H1 (cell line): ENCODE measurements around the gene RAB3D. TPM values are rescaled to one million over a fixed set of nuclear protein-coding genes. Genes with fewer than 3 reads are reported as not detected.

Experiments used
- CTCF ChIA-PET: fragments of 300-600 bp; sonication (Branson Sonifier 250); formaldehyde crosslinking; loops from one replicate; lab custom pipeline; 2021; ENCODE audit not compliant: partially characterized antibody; lab: Charles Lee
- POLR2A ChIA-PET: fragments of 300-600 bp; sonication (Branson Sonifier 250); formaldehyde crosslinking; loops from one replicate; lab custom pipeline; 2021; ENCODE audit warnings: inconsistent platforms; ENCODE audit not compliant: partially characterized antibody; lab: Charles Lee
- DNase-seq, 2 experiments: peaks; one replicate each; pipeline versions ENCODE4 v3.0.0 to v3.0.0-alpha.2; 2010 to 2022; ENCODE audit warnings: low spot score in 2 of 2, low read depth in 1 of 2, mixed read lengths in 1 of 2
- FAIRE-seq: peaks from 2 replicates; lab custom pipeline; 2011; peaks lifted over from hg19 to GRCh38; lab: Jason Lieb, UNC
- H2AFZ ChIP-seq: 2 replicates; pipeline ENCODE4 v1.8.1; 2012; ENCODE audit warnings: low read length, inconsistent platforms
- H2AK5ac ChIP-seq: 2 replicates; pipeline ENCODE4 v1.6.1; 2013; ENCODE audit warnings: low read depth, low read length
- H2BK120ac ChIP-seq: replicated peaks from 2 replicates; pipeline ENCODE3; 2013; ENCODE audit warnings: low read depth, low read length, inconsistent platforms
- H2BK12ac ChIP-seq: 2 replicates; pipeline ENCODE4 v1.6.1; 2013; ENCODE audit warnings: low read depth, low read length
- H2BK15ac ChIP-seq: 2 replicates; pipeline ENCODE4 v1.6.1; 2013; ENCODE audit warnings: low read length
- H2BK20ac ChIP-seq: 2 replicates; pipeline ENCODE4 v1.6.1; 2013; ENCODE audit warnings: low read length
- H2BK5ac ChIP-seq: 2 replicates; pipeline ENCODE4 v1.6.1; 2013; ENCODE audit warnings: low read depth, low read length
- H3K14ac ChIP-seq: 2 replicates; pipeline ENCODE4 v1.6.1; 2013; ENCODE audit warnings: inconsistent platforms; ENCODE audit not compliant: insufficient read length
- H3K18ac ChIP-seq: 2 replicates; pipeline ENCODE4 v1.6.1; 2013; ENCODE audit warnings: low read length; ENCODE audit errors: extremely low read depth
- H3K23ac ChIP-seq: 2 replicates; pipeline ENCODE4 v1.6.1; 2013; ENCODE audit warnings: inconsistent platforms; ENCODE audit not compliant: insufficient read length
- H3K23me2 ChIP-seq: 2 replicates; pipeline ENCODE4 v1.6.1; 2013; ENCODE audit warnings: low read depth, low read length
- H3K27ac ChIP-seq: 2 replicates; pipeline ENCODE4 v1.6.1; 2011; ENCODE audit warnings: low read depth, low read length, inconsistent platforms
- H3K27me3 ChIP-seq, 4 experiments: replicated peaks in 1 of 4; 1 replicate in 1 of 4; 2 replicates in 3 of 4; pipeline versions ENCODE4 v1.6.1 to v1.8.1; 2011 to 2013; ENCODE audit warnings: low read length in 3 of 4, mild to moderate bottlenecking in 3 of 4, inconsistent platforms in 2 of 4, mixed read lengths in 2 of 4, moderate library complexity in 1 of 4; ENCODE audit not compliant: control insufficient read depth in 3 of 4, insufficient read depth in 3 of 4; ENCODE audit errors: extremely low read depth in 1 of 4
- H3K36me3 ChIP-seq, 4 experiments: 2 replicates each; pipeline versions ENCODE4 v1.6.1 to v1.8.1; 2011 to 2013; ENCODE audit warnings: mild to moderate bottlenecking in 4 of 4, low read length in 3 of 4, moderate library complexity in 2 of 4, control low read depth in 1 of 4, inconsistent platforms in 1 of 4; ENCODE audit not compliant: insufficient read depth in 4 of 4, control insufficient read depth in 2 of 4
- H3K4ac ChIP-seq: replicated peaks from 2 replicates; pipeline ENCODE3; 2013; ENCODE audit warnings: low read length, low read depth, mixed read lengths, inconsistent platforms; ENCODE audit not compliant: insufficient read length
- H3K4me1 ChIP-seq, 4 experiments: replicated peaks in 1 of 4; 1 replicate in 1 of 4; 2 replicates in 3 of 4; pipeline versions ENCODE4 v1.6.1 to v1.8.1; 2011 to 2013; ENCODE audit warnings: low read length in 3 of 4, inconsistent platforms in 2 of 4, mixed read lengths in 1 of 4; ENCODE audit not compliant: insufficient read depth in 4 of 4, control insufficient read depth in 3 of 4
- H3K4me2 ChIP-seq, 2 experiments: 2 replicates each; pipeline versions ENCODE4 v1.6.1 to v1.8.1; 2011 to 2013; ENCODE audit warnings: low read depth in 2 of 2, low read length in 2 of 2, control low read depth in 1 of 2, inconsistent platforms in 1 of 2, mild to moderate bottlenecking in 1 of 2; ENCODE audit not compliant: insufficient read depth in 1 of 2
- H3K4me3 ChIP-seq, 4 experiments: fragments of 200-600, 300-600 bp in 1 of 4; sonication (generic), shearing (Covaris generic), sonication (Bioruptor Twin) in 1 of 4; 2 replicates each; pipeline versions ENCODE4 v1.5.1 to v1.8.1; 2011 to 2016; ENCODE audit warnings: low read length in 4 of 4, low read depth in 3 of 4, control low read depth in 2 of 4, inconsistent platforms in 2 of 4, mild to moderate bottlenecking in 2 of 4, mixed read lengths in 1 of 4, moderate library complexity in 1 of 4; ENCODE audit not compliant: insufficient read depth in 2 of 4; ENCODE audit errors: extremely low read depth in 1 of 4
- H3K56ac ChIP-seq: replicated peaks from 2 replicates; pipeline ENCODE3; 2013; ENCODE audit warnings: low read depth, mild to moderate bottlenecking, mixed read lengths, low read length, inconsistent platforms; ENCODE audit not compliant: insufficient read length
- H3K79me1 ChIP-seq: 2 replicates; pipeline ENCODE4 v1.6.1; 2013; ENCODE audit warnings: low read depth, low read length, control low read depth
- H3K79me2 ChIP-seq, 2 experiments: 2 replicates each; pipeline versions ENCODE4 v1.6.1 to v1.8.1; 2012 to 2013; ENCODE audit warnings: low read length in 2 of 2, mild to moderate bottlenecking in 2 of 2, inconsistent platforms in 1 of 2; ENCODE audit not compliant: insufficient read depth in 2 of 2, control insufficient read depth in 1 of 2
- H3K9ac ChIP-seq, 4 experiments: replicated peaks in 1 of 4; 1 replicate in 1 of 4; 2 replicates in 3 of 4; pipeline versions ENCODE4 v1.6.1 to v1.8.1; 2011 to 2013; ENCODE audit warnings: low read depth in 3 of 4, low read length in 3 of 4, control low read depth in 2 of 4, mild to moderate bottlenecking in 2 of 4, moderate library complexity in 2 of 4, inconsistent platforms in 1 of 4; ENCODE audit errors: extremely low read depth in 1 of 4
- H3K9me3 ChIP-seq, 2 experiments: 2 replicates each; pipeline versions ENCODE4 v1.6.1 to v1.8.1; 2012 to 2013; ENCODE audit warnings: mild to moderate bottlenecking in 2 of 2, moderate library complexity in 2 of 2, control low read depth in 1 of 2, inconsistent platforms in 1 of 2, low read depth in 1 of 2, low read length in 1 of 2, mixed read lengths in 1 of 2; ENCODE audit not compliant: insufficient read depth in 2 of 2
- H4K20me1 ChIP-seq, 2 experiments: replicated peaks in 1 of 2; 2 replicates each; pipeline versions ENCODE3 to v1.8.1; 2011 to 2013; ENCODE audit warnings: inconsistent platforms in 2 of 2, low read length in 2 of 2, mild to moderate bottlenecking in 1 of 2; ENCODE audit not compliant: insufficient read depth in 2 of 2, control insufficient read depth in 1 of 2
- H4K5ac ChIP-seq: 2 replicates; pipeline ENCODE4 v1.6.1; 2013; ENCODE audit warnings: low read length, low read depth, mixed read lengths, inconsistent platforms; ENCODE audit not compliant: insufficient read length
- H4K8ac ChIP-seq: 2 replicates; pipeline ENCODE4 v1.8.0; 2013; ENCODE audit warnings: mild to moderate bottlenecking, moderate library complexity, low read length, inconsistent platforms; ENCODE audit not compliant: insufficient read depth; ENCODE audit errors: extremely low read depth
- H4K91ac ChIP-seq: replicated peaks from 2 replicates; pipeline ENCODE3; 2013; ENCODE audit warnings: low read length, mixed read lengths, inconsistent platforms; ENCODE audit not compliant: insufficient read length
- E2F6 ChIP-seq: IDR thresholded peaks from 2 replicates; pipeline ENCODE4 v1.6.1; 2012; ENCODE audit warnings: inconsistent platforms
- TBP ChIP-seq: IDR thresholded peaks from 2 replicates; pipeline ENCODE4 v1.6.1; 2011; ENCODE audit warnings: low read depth, low read length, improper control_type of control experiment
- WGBS, 2 experiments: shearing (Covaris generic) in 1 of 2; methylation state at CpG; one replicate each; pipeline versions ENCODE4 v1.1.6 to v1.1.7; 2013 to 2015; ENCODE audit warnings: low lambda C conversion rate in 2 of 2, mixed read lengths in 2 of 2, inconsistent platforms in 1 of 2, low coverage in 1 of 2, missing lambda C conversion rate in 1 of 2; ENCODE audit not compliant: insufficient replicate concordance in 2 of 2, insufficient coverage in 1 of 2, insufficient read length in 1 of 2; ENCODE audit errors: extremely low coverage in 1 of 2, missing lambda C conversion rate in 1 of 2; 5-methylcytosine and 5-hydroxymethylcytosine counted together
- polyA plus RNA-seq, 7 experiments: library from polyadenylated mRNA; depleted of rRNA in 3 of 7; stranded (reverse) in 5 of 7; unstranded in 2 of 7; fragments of >200 nt in 5 of 7; fragments of 200-250 nt in 2 of 7; gene quantifications; 1 replicate in 5 of 7; 2 replicates in 1 of 7; 4 replicates in 1 of 7; pipeline versions ENCODE4 v1.2.1 to v1.2.3, GENCODE V29; 2011 to 2013; ENCODE audit warnings: missing spikeins in 2 of 7, mixed read lengths in 2 of 7
- total RNA-seq: library from RNA; stranded (reverse); fragmentation: NEBNext Ultra II Directional; extraction: Animal tissue kit (Norgen Biotek cat#: 25700); gene quantifications from 2 replicates; pipeline ENCODE4 v1.2.1, GENCODE V29; 2021

Gene RAB3D
- total and polyA plus RNA-seq, 2 of the 8 experiments (the other 6 are each of a cell fraction or from before 2014, with no cell fraction given), result 17.8 to 23.8 TPM

GRCh38 chr19:11338569-11339253 lies 746 bp downstream of the RAB3D start:
- H2BK120ac ChIP-seq, result no peak overlapping the region
- peak overlapping the region; percentile 47 to 77 (median 62) for H3K4me3 ChIP-seq
- H3K9me3 ChIP-seq, result no peaks in the 10 kb centered on the region
- H3K4ac ChIP-seq, result no peak overlapping the region
- H3K14ac ChIP-seq, result no peak overlapping the region
- FAIRE-seq, result no peak
- peaks cover 0 to 4% (median 1%) of the 10 kb centered on the region in 4 experiments; a peak in 4 of 7 replicates for H3K4me1 ChIP-seq
- H4K8ac ChIP-seq, result no peak overlapping the region
- peaks cover 11% of the 10 kb centered on the region; the same call in 1 of the 2 replicates for H3K23me2 ChIP-seq
- no peak overlapping the region for H2AK5ac ChIP-seq
- no peak overlapping the region for H2BK20ac ChIP-seq
- 50% methylated on average over 15 of the region's 21 CpGs; no CpG with 5 or more reads in 1 of the 2 experiments for whole genome bisulfite sequencing, 2 experiments
- peak overlapping the region; percentile 54 to 80 for H3K4me2 ChIP-seq
- H2AFZ ChIP-seq, result no peak overlapping the region
- H4K20me1 ChIP-seq, result peaks cover 2 to 5% of the 10 kb centered on the region in 2 experiments
- H4K91ac ChIP-seq, result no peak overlapping the region
- no peak overlapping the region for H3K27ac ChIP-seq
- H3K56ac ChIP-seq, result no peak overlapping the region
- no peak overlapping the region for H3K23ac ChIP-seq
- peak overlapping the region; percentile 92; the same call in 1 of the 2 replicates for H2BK15ac ChIP-seq
- no peaks in the 10 kb centered on the region for H3K79me1 ChIP-seq
- H2BK12ac ChIP-seq, result 0 out of 2 replicates have a peak overlapping the region, but pooled peaks have one; percentile 17
- H3K36me3 ChIP-seq, result peaks cover 0 to 5% (median 2%) of the 10 kb centered on the region in 4 experiments; a peak in 2 of 8 replicates
- no peak overlapping the region for H3K18ac ChIP-seq
- ChIA-PET POLR2A (interaction anchor here (0.8 to 2.8 kb wide), 5 partner anchors 11 to 85 kb away, joined by 3 to 13 read pairs (median 3); partner anchors contain the start of gene EPOR), CTCF (interaction anchor here (0.9 to 2.8 kb wide), 9 partner anchors 9 to 91 kb away, joined by 3 to 9 read pairs (median 4); partner anchors contain the start of gene TSPAN16)
- H4K5ac ChIP-seq, result no peak overlapping the region
- no peaks in the 10 kb centered on the region; a peak in 2 of 7 replicates for H3K27me3 ChIP-seq
- peak overlapping the region in 2 of 4 experiments; percentile 23 to 42; a peak in 3 of 7 replicates for H3K9ac ChIP-seq
- no peak for DNase-seq
- no peaks in the 10 kb centered on the region for H3K79me2 ChIP-seq
- H2BK5ac ChIP-seq, result no peak overlapping the region
- no peak for TF ChIP-seq TBP
- TF ChIP-seq E2F6, result peak; percentile 14; the same call in 1 of the 2 replicates
